Activated naive CD4-positive, alpha-beta T cell treated with anti-CD3 and anti-CD28 coated beads, Interleukin-2, amount 10 ng/mL, durations not matched to agents 7 days and 5 days (primary cell): ENCODE results near the gene COL9A1.
"Not testable (repeated sequence)": the region's sequence is repeated elsewhere in the genome, so short reads cannot be mapped to it uniquely, and the experiment has no call there.

Experiments used
- CTCF ChIA-PET: fragments of 350-600 bp; sonication (Branson Sonifier 250); formaldehyde crosslinking; loops from one replicate; lab custom pipeline; 2021; ENCODE audit warnings: antibody characterized with exemption; lab: Charles Lee
- DNase-seq: peaks from one replicate; pipeline ENCODE4 v3.0.0-alpha.2; 2020
- H3K27ac Mint-ChIP-seq: one replicate; pipeline ENCODE4 v1.8.0; 2021; ENCODE audit warnings: mild to moderate bottlenecking, moderate library complexity, mixed read lengths
- H3K27me3 Mint-ChIP-seq: one replicate; pipeline ENCODE4 v1.8.0; 2021; ENCODE audit warnings: mild to moderate bottlenecking, mixed read lengths
- H3K36me3 Mint-ChIP-seq: one replicate; pipeline ENCODE4 v1.8.0; 2021; ENCODE audit warnings: mixed read lengths
- H3K4me1 Mint-ChIP-seq: one replicate; pipeline ENCODE4 v1.8.0; 2021; ENCODE audit warnings: mixed read lengths
- H3K4me3 Mint-ChIP-seq: one replicate; pipeline ENCODE4 v1.8.0; 2021; ENCODE audit warnings: mild to moderate bottlenecking, moderate library complexity, mixed read lengths
- H3K9me3 Mint-ChIP-seq: one replicate; pipeline ENCODE4 v1.8.0; 2021; ENCODE audit warnings: mixed read lengths

Gene COL9A1

DNA sequence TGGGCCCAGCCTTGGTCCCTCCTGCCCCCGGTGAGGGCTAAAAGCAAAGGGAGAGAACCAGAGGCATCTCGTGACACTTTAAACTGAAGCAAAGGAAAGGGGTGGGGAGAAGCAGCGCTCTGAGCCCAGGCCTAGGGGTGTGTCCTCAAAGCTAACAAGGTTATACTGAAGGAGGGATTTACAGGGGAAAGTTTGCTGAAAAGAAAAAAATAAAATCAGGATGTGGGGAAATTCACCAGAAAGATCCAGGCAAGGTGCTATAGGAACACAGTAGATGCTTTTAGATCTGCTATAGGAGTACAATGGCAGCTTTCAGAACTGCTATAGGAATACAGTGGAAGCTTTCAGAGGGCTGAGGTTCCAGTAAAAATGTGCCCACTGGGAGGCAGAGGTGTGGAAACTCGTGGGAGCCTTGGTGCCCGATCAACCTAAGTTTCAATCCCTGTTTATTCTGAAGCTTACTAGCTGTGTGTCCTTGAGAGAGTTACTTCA is at the start of gene COL9A1:
Gene COL9A1, minus strand, starts transcription at position 51 of the 492 bp plus-strand sequence. CDS start 160 bp downstream, outside the sequence.
- Mint-ChIP-seq H3K4me3 (no peak within 1 kb of the TSS), H3K27ac (no peak within 1 kb of the TSS), H3K36me3 (no peaks in the 10 kb centered on the region), H3K9me3 (no peaks in the 10 kb centered on the region), H3K4me1 (no peaks in the 10 kb centered on the region), H3K27me3 (no peaks in the 10 kb centered on the region)
- CTCF ChIA-PET: no interaction called here
- no peak for DNase-seq

DNA sequence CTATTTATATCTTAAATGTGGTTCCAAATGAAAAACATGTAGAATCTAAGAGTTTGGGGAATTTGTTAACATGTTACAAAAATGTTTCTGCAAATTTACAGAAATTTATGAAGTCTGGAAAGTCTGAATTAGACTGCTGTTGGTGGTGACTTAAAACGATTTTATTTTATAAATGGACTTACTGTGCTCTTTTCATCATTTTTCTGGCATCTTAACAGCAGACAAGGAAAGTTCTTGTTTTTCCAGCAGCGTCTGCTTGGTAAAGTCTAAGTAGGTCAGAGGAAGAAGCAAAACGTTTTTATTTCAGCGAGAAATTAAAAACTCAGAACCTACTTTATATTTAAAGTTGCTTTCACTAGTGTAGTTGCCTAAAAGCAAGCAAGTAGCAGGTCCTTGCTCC is 48.6 kb upstream of the COL9A1 start:
- Mint-ChIP-seq H3K4me3 (no peak overlapping the region), H3K9me3 (no peaks in the 10 kb centered on the region), H3K27me3 (peaks cover 9% of the 10 kb centered on the region), H3K36me3 (no peaks in the 10 kb centered on the region), H3K4me1 (no peaks in the 10 kb centered on the region), H3K27ac (no peak overlapping the region)
- CTCF ChIA-PET: interaction anchor here (1.2 kb wide), 1 partner anchor 131 kb away, joined by 3 read pairs; no protein-coding TSS in a partner anchor
- DNase-seq: no peak

DNA sequence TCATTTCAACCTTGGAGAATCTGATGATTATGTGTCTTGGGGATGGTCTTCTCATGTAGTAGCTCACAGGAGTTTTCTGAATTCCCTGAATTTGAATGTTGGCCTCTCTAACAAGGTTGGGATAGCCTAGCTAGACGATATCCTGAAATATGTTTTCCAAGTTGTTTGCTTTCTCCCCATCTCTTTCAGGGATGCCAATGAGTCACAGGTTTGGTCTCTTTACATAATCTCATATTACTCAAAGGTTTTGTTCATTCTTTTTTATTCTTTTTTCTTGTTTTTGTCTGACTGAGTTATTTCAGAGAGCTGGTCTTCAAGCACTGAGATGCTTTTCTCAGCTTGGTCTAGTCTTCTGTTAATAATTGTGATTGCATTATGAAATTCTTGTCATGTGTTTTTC is 42.7 kb upstream of the COL9A1 start:
- no peaks in the 10 kb centered on the region for H3K9me3 Mint-ChIP-seq
- H3K27ac Mint-ChIP-seq: no peak overlapping the region
- H3K4me3 Mint-ChIP-seq: no peak overlapping the region
- H3K27me3 Mint-ChIP-seq: peaks cover 13% of the 10 kb centered on the region
- H3K4me1 Mint-ChIP-seq: no peaks in the 10 kb centered on the region
- DNase-seq: no peak
- H3K36me3 Mint-ChIP-seq: no peaks in the 10 kb centered on the region
- CTCF ChIA-PET: interaction anchor here (1.5 kb wide), 1 partner anchor 24 kb away, joined by 5 read pairs; no protein-coding TSS in a partner anchor

DNA sequence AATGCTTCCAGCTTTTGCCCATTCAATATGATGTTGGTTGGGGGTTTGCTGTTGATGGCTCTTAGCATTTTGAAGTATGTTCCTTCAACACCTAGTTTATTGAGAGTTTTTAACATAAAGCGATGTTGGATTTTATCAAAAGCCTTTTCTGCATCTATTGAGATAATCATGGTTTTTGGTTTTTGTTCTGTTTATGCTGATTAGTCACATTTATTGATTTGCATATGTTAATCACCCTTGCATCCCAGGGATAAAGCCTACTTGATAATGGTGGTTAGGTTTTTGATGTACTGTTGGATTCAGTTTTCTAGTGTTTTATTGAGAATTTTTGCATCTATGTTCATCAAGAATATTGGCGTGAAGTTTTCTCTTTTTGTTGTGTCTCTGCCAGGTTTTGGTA is 40.4 kb upstream of the COL9A1 start:
- H3K27me3 Mint-ChIP-seq: peaks cover 13% of the 10 kb centered on the region
- DNase-seq: no peak
- H3K4me1 Mint-ChIP-seq: no peaks in the 10 kb centered on the region
- H3K36me3 Mint-ChIP-seq: no peaks in the 10 kb centered on the region
- H3K4me3 Mint-ChIP-seq: no peak overlapping the region
- H3K27ac Mint-ChIP-seq: no peak overlapping the region
- CTCF ChIA-PET: no interaction called here
- no peaks in the 10 kb centered on the region for H3K9me3 Mint-ChIP-seq

DNA sequence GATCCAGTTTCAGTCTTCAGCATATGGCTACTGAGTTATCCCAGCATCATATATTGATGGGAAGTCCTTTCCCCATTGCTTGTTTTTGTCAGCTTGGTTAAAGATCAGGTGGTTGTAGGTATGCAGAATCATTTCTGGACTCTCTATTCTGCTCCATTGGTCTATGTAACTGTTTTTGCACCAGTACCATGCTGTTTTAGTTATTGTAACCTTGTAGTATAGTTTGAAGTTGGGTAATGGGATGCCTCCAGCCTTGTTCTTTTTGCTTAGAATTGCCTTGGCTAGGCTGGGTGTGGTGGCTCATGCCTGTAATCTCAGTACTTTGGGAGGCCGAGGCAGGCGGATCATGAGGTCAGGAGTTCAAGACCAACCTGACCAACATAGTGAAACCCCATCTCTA is 36.9 kb upstream of the COL9A1 start:
- H3K27me3 Mint-ChIP-seq: not testable (repeated sequence)

DNA sequence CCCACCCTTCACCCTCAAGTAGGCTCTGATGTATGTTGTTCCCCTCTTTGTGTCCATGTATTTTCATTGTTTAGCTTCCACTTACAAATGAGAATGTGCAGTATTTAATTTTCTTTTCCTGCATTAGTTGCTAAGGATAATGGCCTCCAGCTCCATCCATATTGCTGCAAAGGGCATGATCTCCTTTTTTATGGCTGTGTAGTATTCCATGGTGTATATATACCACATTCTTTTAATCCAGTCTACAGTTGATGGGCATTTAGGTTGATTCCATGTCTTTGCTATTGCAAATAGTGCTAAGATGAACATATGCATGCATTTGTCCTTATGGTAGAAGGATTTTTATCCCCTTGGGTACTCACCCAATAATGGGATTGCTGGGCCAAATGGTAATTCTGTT is 35.9 kb upstream of the COL9A1 start:
- DNase-seq: no peak
- H3K4me3 Mint-ChIP-seq: no peak overlapping the region
- H3K27me3 Mint-ChIP-seq: peaks cover 6% of the 10 kb centered on the region
- H3K27ac Mint-ChIP-seq: no peak overlapping the region
- no peaks in the 10 kb centered on the region for H3K4me1 Mint-ChIP-seq
- CTCF ChIA-PET: interaction anchor here (1.0 to 1.1 kb wide), 2 partner anchors 12 to 33 kb away, joined by 3 read pairs; no protein-coding TSS in a partner anchor
- H3K9me3 Mint-ChIP-seq: no peaks in the 10 kb centered on the region
- H3K36me3 Mint-ChIP-seq: no peaks in the 10 kb centered on the region

More for the DNA sequence above, 36.9 kb upstream of the COL9A1 start:
- not testable (repeated sequence) for H3K36me3 Mint-ChIP-seq, H3K4me1 Mint-ChIP-seq, DNase-seq, H3K9me3 Mint-ChIP-seq, H3K27ac Mint-ChIP-seq, H3K4me3 Mint-ChIP-seq
- CTCF ChIA-PET: interaction anchor here (1.1 kb wide), 1 partner anchor 32 kb away, joined by 3 read pairs; no protein-coding TSS in a partner anchor

DNA sequence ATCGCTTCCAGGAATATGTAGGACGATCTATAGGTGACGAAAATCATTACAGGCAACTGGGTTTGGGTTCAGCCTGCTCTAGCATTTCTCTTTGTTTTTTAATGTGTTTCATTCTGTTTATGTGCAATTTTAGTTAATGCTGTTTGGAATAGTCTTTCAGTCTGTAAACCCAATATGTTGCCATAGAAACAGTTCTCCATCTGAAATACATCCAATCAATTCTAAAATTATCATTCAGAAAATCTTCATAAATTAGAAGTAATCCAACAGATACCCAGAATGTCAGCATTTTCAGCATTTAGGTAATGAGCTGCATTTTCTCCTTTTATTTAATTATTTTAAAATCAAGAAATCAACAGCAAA is 34.8 kb upstream of the COL9A1 start:
- H3K4me1 Mint-ChIP-seq: no peaks in the 10 kb centered on the region
- H3K9me3 Mint-ChIP-seq: no peaks in the 10 kb centered on the region
- H3K27me3 Mint-ChIP-seq: peaks cover 6% of the 10 kb centered on the region
- H3K4me3 Mint-ChIP-seq: no peak overlapping the region
- no peak for DNase-seq
- CTCF ChIA-PET: interaction anchor here (0.6 to 1.0 kb wide), 2 partner anchors 11 to 1747 kb away, joined by 3 to 4 read pairs; no protein-coding TSS in a partner anchor
- no peak overlapping the region for H3K27ac Mint-ChIP-seq
- H3K36me3 Mint-ChIP-seq: no peaks in the 10 kb centered on the region

DNA sequence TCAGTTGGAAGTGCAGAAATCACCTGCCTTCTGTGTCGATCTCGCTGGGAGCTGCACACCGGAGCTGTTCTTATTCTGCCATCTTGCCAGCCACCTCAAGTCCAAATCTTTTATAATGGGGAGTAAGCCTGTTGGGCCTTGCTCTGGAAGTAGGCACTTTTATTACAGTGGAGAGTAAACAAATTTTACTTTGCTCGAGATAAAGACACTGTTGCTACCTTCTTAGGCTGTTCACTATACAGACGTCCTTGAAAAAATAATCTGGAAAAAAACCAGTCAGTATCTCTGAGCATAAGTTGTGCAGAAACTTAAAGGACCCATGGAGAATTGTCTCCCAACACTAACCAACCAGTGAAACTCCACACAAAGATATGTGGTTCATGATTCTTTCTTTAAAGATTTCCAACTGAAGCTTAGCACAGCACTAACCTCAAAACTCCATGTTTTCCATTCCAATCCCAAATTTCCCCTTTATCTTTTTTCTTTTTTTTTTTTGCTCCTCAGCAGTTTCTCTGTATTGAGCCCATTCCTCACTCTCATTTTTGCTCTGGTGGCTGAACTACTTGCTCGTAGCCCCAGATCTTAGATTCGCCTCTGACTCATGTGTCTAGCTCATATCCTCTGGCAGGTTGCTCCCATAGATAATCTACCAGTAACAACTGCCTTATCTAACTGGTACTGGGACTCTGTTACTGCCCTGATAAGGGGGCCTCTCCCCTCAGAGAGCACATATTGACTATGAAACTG is 34.3 kb upstream of the COL9A1 start:
- no peak for DNase-seq
- CTCF ChIA-PET: interaction anchor here (0.6 kb wide), 1 partner anchor 1747 kb away, joined by 4 read pairs; no protein-coding TSS in a partner anchor
- Mint-ChIP-seq H3K36me3 (no peaks in the 10 kb centered on the region), H3K4me3 (no peak overlapping the region), H3K4me1 (no peaks in the 10 kb centered on the region), H3K27me3 (peaks cover 6% of the 10 kb centered on the region), H3K9me3 (no peaks in the 10 kb centered on the region), H3K27ac (no peak overlapping the region)

DNA sequence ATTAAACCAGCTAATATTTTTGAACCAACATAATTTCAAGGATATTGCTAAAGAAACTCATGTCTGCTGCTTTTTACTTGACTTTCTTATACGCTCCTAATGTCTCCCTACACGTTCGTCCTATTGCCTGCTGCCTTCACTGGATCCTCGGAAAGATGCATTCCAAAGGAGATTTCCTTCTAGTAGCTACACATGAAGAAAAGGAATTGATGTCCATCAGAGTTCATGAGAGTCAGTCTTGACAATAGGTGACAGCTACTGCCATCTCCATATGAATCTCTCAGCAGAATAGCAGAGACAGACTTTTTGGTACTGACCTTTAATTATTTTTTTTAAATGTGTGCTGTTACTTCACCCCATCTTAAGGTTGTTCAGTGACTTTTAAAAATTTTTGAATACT is 24.2 kb upstream of the COL9A1 start:
- Mint-ChIP-seq H3K9me3 (no peaks in the 10 kb centered on the region), H3K4me3 (no peak overlapping the region), H3K27ac (no peak overlapping the region), H3K36me3 (no peaks in the 10 kb centered on the region), H3K27me3 (no peaks in the 10 kb centered on the region), H3K4me1 (no peaks in the 10 kb centered on the region)
- DNase-seq: no peak
- CTCF ChIA-PET: interaction anchor here (0.7 to 1.8 kb wide), 4 partner anchors 11 to 46 kb away, joined by 3 to 8 read pairs (median 3); no protein-coding TSS in a partner anchor

DNA sequence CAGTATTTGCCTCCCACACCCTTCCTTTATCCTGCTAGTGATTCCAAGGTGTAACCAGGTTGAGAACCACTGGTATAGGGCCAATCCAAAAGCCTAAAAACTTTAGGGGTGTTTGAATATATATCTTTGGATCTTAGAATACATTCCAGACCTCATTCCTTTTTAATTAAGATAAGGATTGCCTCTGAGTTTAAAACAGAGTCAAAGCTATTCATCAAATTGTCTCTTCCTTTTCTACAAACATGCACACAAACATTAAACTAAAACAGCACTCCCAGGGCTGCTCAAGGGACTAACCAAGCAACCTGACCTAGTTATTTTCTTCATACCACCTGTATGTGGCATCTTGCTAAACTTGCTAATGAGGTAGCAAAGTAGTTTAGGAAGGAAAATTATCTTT is 22.1 kb upstream of the COL9A1 start:
- no peak for DNase-seq
- H3K36me3 Mint-ChIP-seq: no peaks in the 10 kb centered on the region
- no peak overlapping the region for H3K4me3 Mint-ChIP-seq
- CTCF ChIA-PET: interaction anchor here (1.3 kb wide), 1 partner anchor 44 kb away, joined by 3 read pairs; no protein-coding TSS in a partner anchor
- no peaks in the 10 kb centered on the region for H3K27me3 Mint-ChIP-seq
- no peaks in the 10 kb centered on the region for H3K4me1 Mint-ChIP-seq
- H3K27ac Mint-ChIP-seq: no peak overlapping the region
- H3K9me3 Mint-ChIP-seq: no peaks in the 10 kb centered on the region

DNA sequence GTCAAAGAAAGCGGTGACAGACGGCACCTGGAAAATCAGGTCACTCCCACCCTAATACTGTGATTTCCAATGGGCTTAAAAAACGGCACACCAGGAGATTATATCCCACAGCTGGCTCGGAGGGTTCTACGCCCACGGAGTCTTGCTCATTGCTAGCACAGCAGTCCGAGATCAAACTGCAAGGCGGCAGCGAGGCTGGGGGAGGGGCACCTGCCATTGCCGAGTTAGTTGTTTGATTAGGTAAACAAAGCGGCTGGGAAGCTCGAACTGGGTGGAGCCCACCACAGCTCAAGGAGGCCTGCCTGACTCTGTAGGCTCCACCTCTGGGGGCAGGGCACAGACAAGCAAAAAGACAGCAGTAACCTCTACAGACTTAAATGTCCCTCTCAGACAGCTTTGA is 14.9 kb upstream of the COL9A1 start:
- CTCF ChIA-PET: interaction anchor here (1.4 kb wide), 1 partner anchor 8 kb away, joined by 3 read pairs; no protein-coding TSS in a partner anchor
- not testable (repeated sequence) for H3K4me1 Mint-ChIP-seq, H3K36me3 Mint-ChIP-seq, DNase-seq, H3K27ac Mint-ChIP-seq, H3K4me3 Mint-ChIP-seq, H3K27me3 Mint-ChIP-seq, H3K9me3 Mint-ChIP-seq

DNA sequence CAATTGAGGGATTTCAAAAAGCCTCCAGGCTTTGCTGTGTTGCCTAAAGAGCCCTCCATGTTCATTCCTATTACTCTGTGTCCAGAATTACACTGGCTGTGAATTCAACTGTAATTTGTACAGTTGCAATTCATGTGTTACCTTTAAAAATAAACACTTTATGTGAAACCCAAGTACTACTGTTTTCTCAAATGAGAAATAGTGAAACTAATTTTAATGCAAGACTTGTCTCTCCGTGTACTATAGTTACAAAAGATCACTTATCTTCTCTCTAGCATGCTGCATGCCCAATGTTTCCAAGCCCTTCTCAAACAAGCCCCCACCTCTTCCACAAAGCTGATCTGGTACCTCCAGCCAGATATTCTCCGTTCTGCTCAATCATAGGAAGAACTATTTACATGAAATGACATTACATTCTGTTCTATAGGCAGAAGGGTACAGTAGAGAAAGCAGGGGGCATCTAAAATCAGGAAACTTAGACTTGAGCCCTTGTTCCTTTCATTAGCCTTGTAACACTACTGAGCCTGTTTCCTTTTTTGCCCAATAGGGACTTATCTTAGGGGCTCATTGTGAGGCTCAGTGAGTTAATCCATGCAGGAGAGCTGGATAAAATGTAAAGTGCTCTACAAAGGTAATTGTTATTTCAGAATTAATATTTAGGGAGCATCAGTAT is 12.3 kb upstream of the COL9A1 start:
- Mint-ChIP-seq H3K27ac (no peak overlapping the region), H3K27me3 (no peaks in the 10 kb centered on the region), H3K9me3 (no peaks in the 10 kb centered on the region), H3K4me1 (no peaks in the 10 kb centered on the region), H3K4me3 (no peak overlapping the region), H3K36me3 (no peaks in the 10 kb centered on the region)
- no peak for DNase-seq
- CTCF ChIA-PET: interaction anchor here (1.1 to 1.5 kb wide), 2 partner anchors 8 to 54 kb away, joined by 4 to 5 read pairs; no protein-coding TSS in a partner anchor

DNA sequence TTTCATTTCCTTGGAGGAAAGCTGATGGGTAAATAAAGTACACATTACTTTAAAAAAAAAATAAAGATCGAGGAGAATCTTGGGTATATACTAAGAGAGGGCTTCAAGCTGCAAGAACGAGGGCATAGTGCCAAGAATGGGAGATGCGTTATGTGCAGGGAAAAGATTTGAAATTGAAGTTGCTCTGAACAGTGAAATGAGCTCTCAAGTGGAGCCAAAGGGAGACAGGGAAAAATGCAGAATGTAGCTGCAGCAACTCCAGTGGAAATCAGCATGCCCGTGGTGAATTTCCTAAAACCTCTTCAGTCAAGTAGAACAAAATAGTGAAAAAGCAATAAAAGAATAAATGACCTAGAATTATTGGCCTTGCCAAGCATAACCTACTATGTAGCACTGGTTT is 11.4 kb upstream of the COL9A1 start:
- DNase-seq: no peak
- Mint-ChIP-seq H3K27me3 (peaks cover 3% of the 10 kb centered on the region), H3K4me1 (no peaks in the 10 kb centered on the region), H3K36me3 (no peaks in the 10 kb centered on the region), H3K4me3 (no peak overlapping the region), H3K9me3 (no peaks in the 10 kb centered on the region), H3K27ac (no peak overlapping the region)
- CTCF ChIA-PET: no interaction called here

DNA sequence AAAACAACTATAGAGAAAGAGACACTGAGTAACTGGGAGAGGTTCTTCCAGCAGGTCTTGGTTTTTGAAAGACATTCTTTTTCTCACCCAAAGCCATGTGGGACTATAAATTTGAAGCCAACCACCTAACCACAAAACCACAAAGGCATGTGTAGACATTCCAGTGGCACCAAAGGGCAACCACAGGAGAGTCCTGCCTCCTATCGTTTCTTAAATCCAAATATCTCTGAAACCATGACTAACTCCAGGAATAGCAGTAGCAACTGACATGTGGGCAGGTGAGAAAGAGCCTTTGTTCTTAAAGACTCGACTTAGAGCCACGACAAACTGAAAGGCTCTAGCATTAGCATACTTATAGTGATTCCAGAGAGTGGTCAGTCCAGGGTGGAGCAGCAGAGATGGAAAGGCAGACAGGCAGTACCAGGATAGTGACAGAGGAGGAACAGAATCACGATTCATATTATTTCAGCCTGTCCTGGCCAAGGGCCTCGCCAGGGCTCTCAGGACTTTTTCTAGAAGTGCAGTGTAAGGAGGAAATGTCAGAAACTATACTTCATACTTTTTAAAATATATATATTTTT is 9.4 kb upstream of the COL9A1 start:
- H3K27ac Mint-ChIP-seq: no peak overlapping the region

More for the DNA sequence above, 9.4 kb upstream of the COL9A1 start:
- no peaks in the 10 kb centered on the region for H3K9me3 Mint-ChIP-seq
- DNase-seq: no peak
- peaks cover 4% of the 10 kb centered on the region for H3K27me3 Mint-ChIP-seq
- no peaks in the 10 kb centered on the region for H3K4me1 Mint-ChIP-seq
- H3K36me3 Mint-ChIP-seq: no peaks in the 10 kb centered on the region
- H3K4me3 Mint-ChIP-seq: no peak overlapping the region
- CTCF ChIA-PET: interaction anchor here (1.1 kb wide), 1 partner anchor 57 kb away, joined by 4 read pairs; no protein-coding TSS in a partner anchor
